ENCODE results near the gene SLC49A3.

DNA sequence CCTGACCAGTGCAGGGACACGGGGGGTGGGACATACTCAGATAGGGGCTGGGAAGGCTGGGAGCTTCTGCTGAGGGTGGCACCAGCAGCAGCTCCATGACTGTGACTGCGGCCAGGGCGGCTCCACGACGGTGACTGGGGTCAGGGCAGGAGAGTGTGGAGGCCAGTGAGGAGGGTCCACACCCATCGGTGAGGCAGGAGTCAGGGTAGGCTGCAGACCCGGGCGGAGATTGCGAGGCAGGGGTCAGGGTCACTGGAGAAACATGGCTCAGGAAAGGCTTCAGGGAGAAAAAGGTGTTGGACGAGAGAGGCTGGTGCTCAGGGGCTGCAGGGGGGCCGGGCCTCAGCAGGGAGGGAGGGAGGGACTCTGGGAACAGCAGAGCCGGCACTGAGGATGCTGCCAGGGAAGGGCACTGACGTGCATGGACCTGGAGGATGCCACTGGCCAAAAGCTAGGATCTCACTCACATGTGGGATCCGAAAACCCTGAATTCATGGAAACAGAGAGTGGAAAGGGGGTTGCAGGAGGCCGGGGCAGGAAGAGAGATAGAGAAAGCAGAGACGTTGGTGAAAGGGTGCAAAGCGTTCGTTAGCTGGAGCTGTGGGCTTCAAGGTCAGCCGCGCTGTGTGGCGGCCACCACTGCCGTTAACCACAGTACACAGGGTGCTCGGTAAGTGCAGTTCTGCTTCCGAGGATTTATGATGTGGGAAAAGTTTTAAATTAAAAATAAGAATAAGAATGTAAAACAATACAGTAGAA is 36.9 kb downstream of the SLC49A3 start:
- TF ChIP-seq CTCF (IDR thresholded peaks at IDR 0.05 in 4 of 5, conservative IDR thresholded peaks at IDR 0.05 in 1 of 5) (no peak), POLR2A (IDR thresholded peaks at IDR 0.05) (no peak)

Measured in gastrocnemius medialis (tissue), 4 donors.